ENCODE measurements around the gene ROR1. TPM values are rescaled to one million over a fixed set of nuclear protein-coding genes. Genes with fewer than 3 reads are reported as not detected.

ROR1 gene
- total and polyA plus RNA-seq, 2 of the 13 experiments (the other 11 are each of a cell fraction or from before 2014, with no cell fraction given), result 0.58 to 2.3 TPM

GRCh38 chr1:64059556-64059955 lies 285.7 kb downstream of the ROR1 start (continued):
- TF ChIP-seq PHF21A (CRISPR knock-in tag; IDR thresholded peaks at IDR 0.05) (no peak), NR2F2 (IDR thresholded peaks at IDR 0.05; ENCODE audit: borderline replicate concordance, low read depth) (no peak)

- TF ChIP-seq ZNF713 (CRISPR knock-in tag; IDR thresholded peaks at IDR 0.05) (no peak), DNMT3B (CRISPR knock-in tag; conservative IDR thresholded peaks at IDR 0.05) (no peak), ZNF24 (IDR thresholded peaks at IDR 0.05) (no peak), MED1 (CRISPR knock-in tag; IDR thresholded peaks at IDR 0.05) (no peak), ZNF772 (CRISPR knock-in tag; IDR thresholded peaks at IDR 0.05) (no peak), EZH2 (conservative IDR thresholded peaks at IDR 0.05; ENCODE audit: low read depth, low read length) (no peak), ATRX (CRISPR knock-in tag; IDR thresholded peaks at IDR 0.05; ENCODE audit: borderline replicate concordance) (no peak), ZNF556 (CRISPR knock-in tag; IDR thresholded peaks at IDR 0.05; ENCODE audit: borderline replicate concordance) (no peak), JDP2 (CRISPR knock-in tag; IDR thresholded peaks at IDR 0.05; ENCODE audit: borderline replicate concordance) (no peak), ZNF382 (CRISPR knock-in tag; IDR thresholded peaks at IDR 0.05; ENCODE audit: borderline replicate concordance) (no peak), SNAPC5 (CRISPR knock-in tag; IDR thresholded peaks at IDR 0.05; ENCODE audit: borderline replicate concordance) (no peak), SOX5 (CRISPR knock-in tag; IDR thresholded peaks at IDR 0.05; ENCODE audit: borderline replicate concordance) (no peak), SP4 (CRISPR knock-in tag; IDR thresholded peaks at IDR 0.05) (no peak), ZNF788 (CRISPR knock-in tag; IDR thresholded peaks at IDR 0.05; ENCODE audit: borderline replicate concordance) (no peak)
- TF ChIP-seq, protein P1, sequence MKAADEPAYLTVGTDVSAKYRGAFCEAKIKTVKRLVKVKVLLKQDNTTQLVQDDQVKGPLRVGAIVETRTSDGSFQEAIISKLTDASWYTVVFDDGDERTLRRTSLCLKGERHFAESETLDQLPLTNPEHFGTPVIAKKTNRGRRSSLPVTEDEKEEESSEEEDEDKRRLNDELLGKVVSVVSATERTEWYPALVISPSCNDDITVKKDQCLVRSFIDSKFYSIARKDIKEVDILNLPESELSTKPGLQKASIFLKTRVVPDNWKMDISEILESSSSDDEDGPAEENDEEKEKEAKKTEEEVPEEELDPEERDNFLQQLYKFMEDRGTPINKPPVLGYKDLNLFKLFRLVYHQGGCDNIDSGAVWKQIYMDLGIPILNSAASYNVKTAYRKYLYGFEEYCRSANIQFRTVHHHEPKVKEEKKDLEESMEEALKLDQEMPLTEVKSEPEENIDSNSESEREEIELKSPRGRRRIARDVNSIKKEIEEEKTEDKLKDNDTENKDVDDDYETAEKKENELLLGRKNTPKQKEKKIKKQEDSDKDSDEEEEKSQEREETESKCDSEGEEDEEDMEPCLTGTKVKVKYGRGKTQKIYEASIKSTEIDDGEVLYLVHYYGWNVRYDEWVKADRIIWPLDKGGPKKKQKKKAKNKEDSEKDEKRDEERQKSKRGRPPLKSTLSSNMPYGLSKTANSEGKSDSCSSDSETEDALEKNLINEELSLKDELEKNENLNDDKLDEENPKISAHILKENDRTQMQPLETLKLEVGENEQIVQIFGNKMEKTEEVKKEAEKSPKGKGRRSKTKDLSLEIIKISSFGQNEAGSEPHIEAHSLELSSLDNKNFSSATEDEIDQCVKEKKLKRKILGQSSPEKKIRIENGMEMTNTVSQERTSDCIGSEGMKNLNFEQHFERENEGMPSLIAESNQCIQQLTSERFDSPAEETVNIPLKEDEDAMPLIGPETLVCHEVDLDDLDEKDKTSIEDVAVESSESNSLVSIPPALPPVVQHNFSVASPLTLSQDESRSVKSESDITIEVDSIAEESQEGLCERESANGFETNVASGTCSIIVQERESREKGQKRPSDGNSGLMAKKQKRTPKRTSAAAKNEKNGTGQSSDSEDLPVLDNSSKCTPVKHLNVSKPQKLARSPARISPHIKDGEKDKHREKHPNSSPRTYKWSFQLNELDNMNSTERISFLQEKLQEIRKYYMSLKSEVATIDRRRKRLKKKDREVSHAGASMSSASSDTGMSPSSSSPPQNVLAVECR (CRISPR knock-in tag; IDR thresholded peaks at IDR 0.05; ENCODE audit: borderline replicate concordance), result no peak
- DNase-seq (ENCODE audit: low spot score) (no peak), ATAC-seq (no peak), FAIRE-seq (no peak)
- Histone ChIP-seq H3K9ac (ENCODE audit: insufficient read depth, low read depth, low read length) (no peak overlapping the region), H3K9me3 (ENCODE audit: low read length) (no peaks in the 10 kb centered on the region), H3K4me1 (ENCODE audit: insufficient read depth, low read length) (no peaks in the 10 kb centered on the region), H3K27ac (ENCODE audit: extremely low read length, insufficient read depth, low read length) (no peak overlapping the region), H2AFZ (ENCODE audit: low read length) (no peak overlapping the region), H3K79me2 (ENCODE audit: insufficient read depth, low read length) (no peaks in the 10 kb centered on the region), H3K36me3 (replicated peaks in 1 of 2; ENCODE audit: control insufficient read depth in 1 of 2, insufficient read depth in 2 of 2, low read length in 2 of 2) (no peaks in the 10 kb centered on the region), H3K4me3 (replicated peaks in 1 of 3; ENCODE audit: insufficient read depth in 1 of 3, low read depth in 2 of 3, low read length in 3 of 3) (no peak overlapping the region), H3K27me3 (ENCODE audit: control insufficient read depth in 1 of 2, insufficient read depth in 2 of 2, low read length in 2 of 2) (no peaks in the 10 kb centered on the region), H3K4me2 (ENCODE audit: low read depth, low read length) (no peak overlapping the region), H4K20me1 (ENCODE audit: insufficient read depth, low read length) (no peaks in the 10 kb centered on the region)
- ChIA-PET CTCF (ENCODE audit: low intra/inter-chr PET ratio, low total read pairs) (no interaction called here), POLR2A (no interaction called here)
- in situ Hi-C loops (cut with HindIII; ENCODE audit: extremely low pct_ligation_motif_present, low pct_unique_long_range_greater_than_20kb), result no loop called here
- intact Hi-C loops (cut with micrococcal nuclease; ENCODE audit: unreplicated experiment), result no loop called here
- 77% methylated on average over 2 of the region's 2 CpGs for WGBS (ENCODE audit: low lambda C conversion rate)
- BruUV-seq (replicated peaks), result no TSS peak
Observed at GRCh38 chr1:64060611-64061302, 286.9 kb downstream of the ROR1 start.

Measured in HepG2 (cell line).